Activated naive CD8-positive, alpha-beta T cell treated with anti-CD3 and anti-CD28 coated beads, Interleukin-2, amount 10 ng/mL, durations not matched to agents 7 days and 5 days (primary cell): ENCODE data around the gene C5. TPM values are rescaled to one million over a fixed set of nuclear protein-coding genes. Genes with fewer than 3 reads are reported as not detected.
"Not testable (repeated sequence)": the region's sequence is repeated elsewhere in the genome, so short reads cannot be mapped to it uniquely, and the experiment has no call there.

Source experiments
- ATAC-seq: fragments of 150-1000 bp; cut with Tn5 transposase; one replicate; pipeline ENCODE4 v1.10.0; 2021; ENCODE audit warnings: low read depth, moderate library complexity
- POLR2A ChIA-PET: fragments of 350-600 bp; sonication (Branson Sonifier 250); formaldehyde crosslinking; loops from one replicate; lab custom pipeline; 2021; ENCODE audit warnings: antibody characterized with exemption; lab: Charles Lee
- DNase-seq: peaks from one replicate; pipeline ENCODE4 v3.0.0; 2021
- H3K27ac Mint-ChIP-seq: one replicate; pipeline ENCODE4 v1.8.0; 2022; ENCODE audit warnings: mild to moderate bottlenecking, mixed read lengths
- H3K27me3 Mint-ChIP-seq: one replicate; pipeline ENCODE4 v1.8.0; 2022; ENCODE audit warnings: mild to moderate bottlenecking, moderate library complexity, mixed read lengths
- H3K36me3 Mint-ChIP-seq: one replicate; pipeline ENCODE4 v1.8.0; 2021; ENCODE audit warnings: mild to moderate bottlenecking, mixed read lengths
- H3K4me1 Mint-ChIP-seq: one replicate; pipeline ENCODE4 v1.8.0; 2021; ENCODE audit warnings: mixed read lengths
- H3K4me3 Mint-ChIP-seq: one replicate; pipeline ENCODE4 v1.8.0; 2022; ENCODE audit warnings: mild to moderate bottlenecking, moderate library complexity, mixed read lengths
- H3K9me3 Mint-ChIP-seq: one replicate; pipeline ENCODE4 v1.8.0; 2021; ENCODE audit warnings: mixed read lengths
- total RNA-seq, 2 experiments: library from RNA; stranded (reverse); gene quantifications; one replicate each; pipeline ENCODE4 v1.2.3, GENCODE V29; 2021

The C5 gene
- total RNA-seq, 2 experiments from 2014 or later, result 2.8 to 3.5 TPM

DNA sequence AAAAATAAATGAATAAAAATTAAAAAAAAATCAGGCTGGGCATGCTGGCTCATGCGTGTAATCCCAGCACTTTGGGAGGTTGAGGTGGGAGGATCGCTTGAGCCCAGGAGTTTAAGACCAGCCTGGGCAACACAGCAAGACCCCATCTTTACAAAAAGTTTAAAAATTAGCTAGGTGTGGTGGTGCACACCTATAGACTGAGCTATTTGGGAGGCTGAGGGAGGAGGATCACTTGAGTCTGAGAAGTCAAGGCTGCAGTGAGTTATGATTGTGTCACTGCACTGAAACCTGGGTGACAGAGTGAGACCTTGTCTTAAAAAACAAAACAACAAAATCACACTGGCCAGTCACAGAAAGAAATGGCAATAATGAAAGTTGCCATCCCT lies 21.3 kb upstream of the C5 start:
- DNase-seq, result no peak

DNA sequence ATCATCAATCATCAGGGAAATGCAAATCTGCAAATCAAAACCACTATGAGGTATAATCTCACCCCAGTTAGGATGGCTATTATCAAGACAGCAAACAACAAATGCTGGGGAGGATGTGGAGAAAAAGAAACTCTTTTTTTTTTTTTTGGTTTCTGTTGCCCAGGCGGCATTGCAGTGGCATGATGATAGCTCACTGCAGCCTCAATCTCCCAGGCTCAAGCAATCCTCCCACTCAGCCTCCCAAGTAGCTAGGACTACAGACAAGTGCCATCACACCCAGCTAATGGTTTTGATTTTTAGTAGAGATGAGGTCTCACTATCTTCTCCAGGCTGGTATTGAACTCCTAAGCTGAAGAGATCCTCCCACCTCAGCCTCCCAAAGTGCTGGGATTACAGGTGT lies 19.3 kb upstream of the C5 start:
- no peak for DNase-seq
- POLR2A ChIA-PET, result interaction anchor here (0.7 to 1.4 kb wide), 2 partner anchors 11 to 20 kb away, joined by 3 to 4 read pairs; no protein-coding TSS in a partner anchor
- peak; percentile 17 for ATAC-seq
- peaks cover 6% of the 10 kb centered on the region for H3K9me3 Mint-ChIP-seq
- H3K36me3 Mint-ChIP-seq, result peaks cover 9% of the 10 kb centered on the region
- H3K4me3 Mint-ChIP-seq, result no peak overlapping the region
- H3K27ac Mint-ChIP-seq, result no peak overlapping the region
- peaks cover 28% of the 10 kb centered on the region for H3K4me1 Mint-ChIP-seq
- no peaks in the 10 kb centered on the region for H3K27me3 Mint-ChIP-seq

More for the DNA sequence above, 21.3 kb upstream of the C5 start:
- ATAC-seq, result no peak
- POLR2A ChIA-PET, result interaction anchor here (0.6 to 2.1 kb wide), 4 partner anchors 10 to 396 kb away, joined by 3 to 6 read pairs (median 4); partner anchors contain the start of gene FBXW2
- H3K4me1 Mint-ChIP-seq, result peaks cover 35% of the 10 kb centered on the region
- peaks cover 6% of the 10 kb centered on the region for H3K9me3 Mint-ChIP-seq
- peaks cover 9% of the 10 kb centered on the region for H3K36me3 Mint-ChIP-seq
- peak overlapping the region; percentile 88 for H3K4me3 Mint-ChIP-seq
- H3K27me3 Mint-ChIP-seq, result no peaks in the 10 kb centered on the region
- H3K27ac Mint-ChIP-seq, result peak overlapping the region; percentile 88

- no peak overlapping the region for H3K27ac Mint-ChIP-seq
- POLR2A ChIA-PET, result no interaction called here
These were observed 17.6 kb upstream of the C5 start for GRCh38 chr9:121067640-121068039.

DNA sequence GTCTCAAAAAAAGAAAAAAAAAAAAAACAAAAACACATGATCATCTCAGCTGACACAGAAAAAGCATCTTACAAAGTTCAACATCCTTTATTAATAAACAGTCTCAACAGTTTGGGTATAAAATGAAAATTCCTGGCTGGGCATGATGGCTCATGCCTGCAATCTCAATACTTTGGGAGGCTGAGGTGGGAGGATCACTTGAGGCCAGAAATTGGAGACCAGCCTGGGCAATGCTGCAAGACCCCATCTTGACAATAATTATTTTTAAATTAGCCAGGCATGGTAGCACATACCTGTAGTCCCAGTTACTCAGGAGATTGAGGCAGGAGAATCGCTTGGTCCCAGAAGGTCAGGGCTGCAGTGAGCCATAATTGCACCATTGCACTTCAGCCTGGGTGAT lies 16.8 kb upstream of the C5 start:
- Mint-ChIP-seq H3K27me3 (peaks cover 2% of the 10 kb centered on the region), H3K36me3 (peaks cover 9% of the 10 kb centered on the region), H3K4me1 (peaks cover 22% of the 10 kb centered on the region), H3K27ac (no peak overlapping the region), H3K4me3 (no peak overlapping the region), H3K9me3 (peaks cover 6% of the 10 kb centered on the region)
- ATAC-seq (no peak), DNase-seq (no peak)
- POLR2A ChIA-PET, result interaction anchor here (0.7 kb wide), 2 partner anchors 24 to 687 kb away, joined by 3 to 4 read pairs; no protein-coding TSS in a partner anchor

More at GRCh38 chr9:121067640-121068039, 17.6 kb upstream of the C5 start:
- ATAC-seq, result no peak
- DNase-seq, result no peak
- Mint-ChIP-seq H3K36me3 (peaks cover 9% of the 10 kb centered on the region), H3K4me3 (no peak overlapping the region), H3K9me3 (peaks cover 6% of the 10 kb centered on the region), H3K27me3 (peaks cover 2% of the 10 kb centered on the region), H3K4me1 (peaks cover 24% of the 10 kb centered on the region)

GRCh38 chr9:121059998-121060636 lies 10.0 kb upstream of the C5 start:
- POLR2A ChIA-PET, result no interaction called here
- DNase-seq (no peak), ATAC-seq (no peak)
- Mint-ChIP-seq H3K36me3 (peaks cover 5% of the 10 kb centered on the region), H3K27ac (no peak overlapping the region), H3K4me1 (peaks cover 12% of the 10 kb centered on the region), H3K27me3 (peaks cover 4% of the 10 kb centered on the region), H3K4me3 (no peak overlapping the region), H3K9me3 (peaks cover under 1% of the 10 kb centered on the region)

DNA sequence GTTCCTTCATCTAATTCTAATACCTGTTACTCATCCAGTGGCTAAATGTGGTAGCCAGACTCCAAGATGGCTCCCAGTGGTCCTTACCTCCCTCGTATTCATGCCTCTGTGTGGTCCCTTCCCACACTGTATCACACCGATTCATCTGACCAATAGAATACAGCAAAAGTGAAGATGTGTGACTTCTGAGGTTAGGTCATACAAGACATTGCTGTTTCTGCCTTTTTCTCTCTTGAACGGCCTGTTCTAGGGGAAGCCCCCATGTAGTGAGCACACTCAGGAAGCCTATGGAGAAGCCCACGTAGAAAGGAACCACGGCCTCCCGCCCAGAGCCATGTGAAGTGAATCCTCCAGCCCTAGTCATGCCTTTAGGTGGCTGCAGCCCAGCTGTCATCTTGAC lies 9.4 kb upstream of the C5 start:
- H3K9me3 Mint-ChIP-seq, result peaks cover 2% of the 10 kb centered on the region
- H3K36me3 Mint-ChIP-seq, result peaks cover 8% of the 10 kb centered on the region
- peaks cover 4% of the 10 kb centered on the region for H3K27me3 Mint-ChIP-seq
- POLR2A ChIA-PET, result no interaction called here
- DNase-seq, result no peak
- no peak overlapping the region for H3K4me3 Mint-ChIP-seq
- no peak overlapping the region for H3K27ac Mint-ChIP-seq
- peaks cover 12% of the 10 kb centered on the region for H3K4me1 Mint-ChIP-seq
- no peak for ATAC-seq

DNA sequence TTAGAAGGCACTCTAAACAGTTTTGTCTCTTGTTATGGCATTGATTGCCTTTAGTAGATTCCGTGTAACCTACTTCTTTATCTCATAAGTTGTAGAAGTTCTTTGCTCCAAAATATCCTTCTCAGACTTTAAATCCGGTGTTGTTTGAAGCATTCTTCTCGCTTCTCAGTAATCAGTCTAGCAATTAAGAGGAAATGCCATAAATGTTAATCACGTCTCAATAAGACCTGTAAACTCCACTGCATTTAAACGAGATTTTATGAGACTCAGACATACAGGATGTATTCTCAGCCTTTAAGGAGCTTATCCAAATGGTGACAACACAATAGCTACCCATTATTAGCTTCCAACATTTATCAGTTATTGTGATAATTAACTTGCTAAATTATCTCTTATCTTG lies 7.7 kb upstream of the C5 start:
- ATAC-seq (no peak), DNase-seq (no peak)
- POLR2A ChIA-PET, result no interaction called here
- Mint-ChIP-seq H3K4me3 (no peak overlapping the region), H3K4me1 (peaks cover 7% of the 10 kb centered on the region), H3K36me3 (peaks cover 8% of the 10 kb centered on the region), H3K27me3 (peaks cover 2% of the 10 kb centered on the region), H3K27ac (no peak overlapping the region), H3K9me3 (peaks cover 2% of the 10 kb centered on the region)

GRCh38 chr9:121055642-121056143 lies 5.6 kb upstream of the C5 start:
- POLR2A ChIA-PET, result no interaction called here
- H3K4me3 Mint-ChIP-seq, result no peak overlapping the region
- H3K27ac Mint-ChIP-seq, result no peak overlapping the region
- no peak for ATAC-seq
- H3K4me1 Mint-ChIP-seq, result peaks cover 3% of the 10 kb centered on the region
- H3K9me3 Mint-ChIP-seq, result peaks cover 2% of the 10 kb centered on the region
- H3K27me3 Mint-ChIP-seq, result peaks cover 2% of the 10 kb centered on the region
- DNase-seq, result no peak
- peaks cover 8% of the 10 kb centered on the region for H3K36me3 Mint-ChIP-seq

DNA sequence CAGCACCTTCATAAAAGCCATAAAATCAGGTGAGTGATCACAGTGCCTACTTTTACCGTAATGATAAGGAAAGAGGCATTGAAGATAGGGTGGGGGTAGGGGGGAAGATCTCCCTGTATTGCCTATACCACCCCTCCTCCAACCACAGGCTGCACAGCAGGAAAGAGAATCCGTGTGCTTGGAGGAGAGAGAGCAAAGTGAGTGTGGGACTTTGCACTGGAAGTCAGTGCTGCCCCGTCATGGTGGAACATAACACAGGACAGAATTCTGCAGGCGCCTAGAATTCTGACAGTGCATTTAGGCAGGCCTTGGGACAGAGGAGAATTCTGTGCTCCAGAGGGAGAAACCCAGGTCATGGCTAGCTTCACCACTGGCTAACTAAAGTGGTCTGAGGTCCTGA lies 3.5 kb upstream of the C5 start:
- H3K27me3 Mint-ChIP-seq, result peaks cover 2% of the 10 kb centered on the region
- peaks cover 8% of the 10 kb centered on the region for H3K36me3 Mint-ChIP-seq
- DNase-seq (no peak), ATAC-seq (no peak)
- POLR2A ChIA-PET, result no interaction called here
- no peak overlapping the region for H3K27ac Mint-ChIP-seq
- H3K9me3 Mint-ChIP-seq, result peaks cover 2% of the 10 kb centered on the region
- H3K4me3 Mint-ChIP-seq, result no peak overlapping the region
- H3K4me1 Mint-ChIP-seq, result no peaks in the 10 kb centered on the region

DNA sequence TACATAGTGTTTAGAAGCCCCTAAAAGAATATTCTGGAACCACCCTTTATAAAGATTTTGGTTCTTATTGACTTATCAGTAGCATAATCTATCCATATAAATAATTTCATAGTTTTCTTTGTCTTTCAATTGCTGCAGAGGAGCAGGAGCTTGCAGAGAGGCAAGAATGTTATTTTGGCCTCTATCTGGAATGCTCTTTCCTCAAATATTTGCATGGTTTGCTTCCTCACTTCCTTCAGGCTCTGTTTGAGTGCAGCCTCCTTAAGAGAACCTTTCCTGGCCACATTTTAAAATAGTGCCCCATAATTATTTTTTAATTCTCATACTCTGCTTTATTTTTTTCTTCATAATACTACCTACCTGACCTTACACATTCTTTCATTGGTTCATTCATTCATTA lies 1.5 kb downstream of the C5 start:
- Mint-ChIP-seq H3K9me3 (no peaks in the 10 kb centered on the region), H3K4me3 (no peak overlapping the region), H3K36me3 (no peaks in the 10 kb centered on the region), H3K27me3 (peaks cover 6% of the 10 kb centered on the region), H3K27ac (no peak overlapping the region), H3K4me1 (no peaks in the 10 kb centered on the region)
- ATAC-seq (no peak), DNase-seq (no peak)
- POLR2A ChIA-PET, result no interaction called here

GRCh38 chr9:121048175-121048574 lies 1.9 kb downstream of the C5 start:
- peaks cover 8% of the 10 kb centered on the region for H3K27me3 Mint-ChIP-seq
- no peak for ATAC-seq

DNA sequence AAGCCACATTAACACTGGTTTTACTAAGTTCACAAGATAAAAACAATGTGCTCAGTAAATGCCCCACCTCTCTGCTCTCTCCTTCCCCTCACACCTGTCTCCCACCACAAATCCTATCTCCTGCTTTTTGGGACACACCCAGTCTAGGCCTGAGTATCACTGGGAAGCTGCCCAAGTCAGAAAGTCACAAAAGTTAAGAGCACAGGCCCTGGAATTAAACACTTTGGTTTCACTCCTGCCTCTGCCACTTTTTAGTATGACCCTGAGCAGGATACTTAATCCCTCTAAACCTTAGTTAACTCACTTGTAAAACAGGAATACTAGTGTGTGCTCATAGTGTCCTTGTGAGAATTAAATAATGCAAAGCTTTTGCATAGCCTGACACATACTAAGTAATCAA lies 11.3 kb downstream of the C5 start:
- ATAC-seq (no peak), DNase-seq (no peak)
- no peaks in the 10 kb centered on the region for H3K9me3 Mint-ChIP-seq
- peaks cover 4% of the 10 kb centered on the region for H3K27me3 Mint-ChIP-seq
- no peaks in the 10 kb centered on the region for H3K36me3 Mint-ChIP-seq
- H3K4me3 Mint-ChIP-seq, result no peak overlapping the region
- POLR2A ChIA-PET, result no interaction called here
- H3K27ac Mint-ChIP-seq, result no peak overlapping the region
- peaks cover 5% of the 10 kb centered on the region for H3K4me1 Mint-ChIP-seq

More at GRCh38 chr9:121048175-121048574, 1.9 kb downstream of the C5 start:
- POLR2A ChIA-PET, result no interaction called here
- Mint-ChIP-seq H3K36me3 (no peaks in the 10 kb centered on the region), H3K4me3 (no peak overlapping the region), H3K27ac (no peak overlapping the region), H3K9me3 (no peaks in the 10 kb centered on the region), H3K4me1 (no peaks in the 10 kb centered on the region)
- DNase-seq, result no peak

- H3K4me1 Mint-ChIP-seq, result peaks cover 5% of the 10 kb centered on the region
- no peak for ATAC-seq
- H3K9me3 Mint-ChIP-seq, result no peaks in the 10 kb centered on the region
- H3K27ac Mint-ChIP-seq, result no peak overlapping the region
- no peaks in the 10 kb centered on the region for H3K27me3 Mint-ChIP-seq
- DNase-seq, result no peak
- POLR2A ChIA-PET, result no interaction called here
- H3K4me3 Mint-ChIP-seq, result no peak overlapping the region
- no peaks in the 10 kb centered on the region for H3K36me3 Mint-ChIP-seq
These were observed 11.7 kb downstream of the C5 start for GRCh38 chr9:121038362-121038761.

DNA sequence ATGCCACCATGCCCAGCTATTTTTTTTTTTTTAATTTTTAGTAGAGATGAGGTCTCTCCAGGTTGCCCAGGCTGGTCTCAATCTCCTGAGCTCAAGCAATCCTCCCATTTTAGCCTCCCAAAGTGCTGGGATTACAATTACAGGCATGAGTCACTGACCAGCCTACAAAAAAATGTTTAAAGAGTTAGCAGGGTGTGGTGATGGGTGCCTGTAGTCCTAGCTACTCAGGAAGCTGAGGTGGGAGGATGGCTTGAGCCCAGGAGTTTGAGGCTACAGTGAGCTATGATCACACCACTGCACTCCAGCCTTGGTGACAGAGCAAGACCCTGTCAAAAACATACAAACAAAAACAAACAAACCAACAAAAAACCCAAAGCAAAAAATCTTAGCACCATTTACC lies 14.4 kb downstream of the C5 start:
- H3K27ac Mint-ChIP-seq, H3K27me3 Mint-ChIP-seq, H3K9me3 Mint-ChIP-seq, ATAC-seq, H3K36me3 Mint-ChIP-seq, DNase-seq, POLR2A ChIA-PET, H3K4me3 Mint-ChIP-seq, H3K4me1 Mint-ChIP-seq: not testable (repeated sequence)
